ENCODE data around the gene MTHFD2L.
"Not testable (repeated sequence)": the region's sequence is repeated elsewhere in the genome, so short reads cannot be mapped to it uniquely, and the experiment has no call there.

Gene MTHFD2L

GRCh38 chr4:74189331-74190043, 31.6 kb downstream of the MTHFD2L start:
- peak; percentile 46 for DNase-seq (ENCODE audit: low read depth)

- no peak for DNase-seq (ENCODE audit: low read depth)
Measured at GRCh38 chr4:74190332-74190731, 32.4 kb downstream of the MTHFD2L start.

- DNase-seq (ENCODE audit: low read depth) = no peak
Measured at GRCh38 chr4:74190919-74191397, 33.0 kb downstream of the MTHFD2L start.

GRCh38 chr4:74197080-74197479, 39.2 kb downstream of the MTHFD2L start:
- no peak for DNase-seq (ENCODE audit: low read depth)

- no peak for DNase-seq (ENCODE audit: low read depth)
Measured at GRCh38 chr4:74202062-74202586, 44.2 kb downstream of the MTHFD2L start.

GRCh38 chr4:74203467-74203866, 45.5 kb downstream of the MTHFD2L start:
- DNase-seq (ENCODE audit: low read depth) = no peak

- DNase-seq (ENCODE audit: low read depth) = no peak
Measured at GRCh38 chr4:74205046-74205445, 47.1 kb downstream of the MTHFD2L start.

- no peak for DNase-seq (ENCODE audit: low read depth)
Measured at GRCh38 chr4:74205559-74205958, 47.6 kb downstream of the MTHFD2L start.

GRCh38 chr4:74206088-74206825, 48.3 kb downstream of the MTHFD2L start:
- peak; percentile 38 for DNase-seq (ENCODE audit: low read depth)

GRCh38 chr4:74214457-74215159, 56.7 kb downstream of the MTHFD2L start:
- not testable (repeated sequence) for DNase-seq (ENCODE audit: low read depth)

GRCh38 chr4:74215236-74215635, 57.3 kb downstream of the MTHFD2L start:
- DNase-seq (ENCODE audit: low read depth) = not testable (repeated sequence)

- peak; percentile 41 for DNase-seq (ENCODE audit: low read depth)
Measured at GRCh38 chr4:74217365-74217764, 59.4 kb downstream of the MTHFD2L start.

GRCh38 chr4:74218201-74218600, 60.3 kb downstream of the MTHFD2L start:
- peak; percentile 19 for DNase-seq (ENCODE audit: low read depth)

- no peak for DNase-seq (ENCODE audit: low read depth)
Measured at GRCh38 chr4:74219240-74219639, 61.3 kb downstream of the MTHFD2L start.

- DNase-seq (ENCODE audit: low read depth) = no peak
Measured at GRCh38 chr4:74223098-74223497, 65.2 kb downstream of the MTHFD2L start.

- DNase-seq (ENCODE audit: low read depth) = peak; percentile 46
Measured at GRCh38 chr4:74223801-74224200, 65.9 kb downstream of the MTHFD2L start.

- peak; percentile 75 for DNase-seq (ENCODE audit: low read depth)
Measured at GRCh38 chr4:74228691-74229640, 71.0 kb downstream of the MTHFD2L start.

GRCh38 chr4:74230902-74231499, 73.1 kb downstream of the MTHFD2L start:
- peak; percentile 94 for DNase-seq (ENCODE audit: low read depth)

- DNase-seq (ENCODE audit: low read depth) = no peak
Measured at GRCh38 chr4:74235135-74235534, 77.2 kb downstream of the MTHFD2L start.

- DNase-seq (ENCODE audit: low read depth) = no peak
Measured at GRCh38 chr4:74237425-74237966, 79.6 kb downstream of the MTHFD2L start.

GRCh38 chr4:74244049-74244448, 86.1 kb downstream of the MTHFD2L start:
- no peak for DNase-seq (ENCODE audit: low read depth)

All from fibroblast of gingiva (primary cell).